Esophagus muscularis mucosa (tissue), 4 donors: Measurements from ENCODE around the gene TMEM242. TPM values are rescaled to one million over a fixed set of nuclear protein-coding genes. Genes with fewer than 3 reads are reported as not detected.

Experiments used
- DNase-seq: peaks from one replicate; pipeline ENCODE4 v3.0.0-alpha.2; 2017; ENCODE audit errors: extremely low spot score
- H3K27ac ChIP-seq, 4 donors: fragments of 200-600 bp; sonication (generic); replicated peaks in 1 of 4; 1 replicate in 3 of 4; 2 replicates in 1 of 4; pipeline ENCODE4 v1.5.1; 2016 to 2019; ENCODE audit warnings: mild to moderate bottlenecking in 1 of 4
- H3K27me3 ChIP-seq, 4 donors: fragments of 200-600 bp; sonication (generic); one replicate each; pipeline versions ENCODE4 v1.5.1 to v1.6.0; 2016 to 2019
- H3K36me3 ChIP-seq, 4 donors: fragments of 200-600 bp; sonication (generic); one replicate each; pipeline ENCODE4 v1.5.1; 2016 to 2019
- H3K4me1 ChIP-seq, 4 donors: fragments of 200-600 bp; sonication (generic); one replicate each; pipeline ENCODE4 v1.5.1; 2016 to 2019
- H3K4me3 ChIP-seq, 4 donors: fragments of 200-600 bp; sonication (generic); 1 replicate in 2 of 4; 2 replicates in 2 of 4; pipeline ENCODE4 v1.5.1; 2016 to 2019; ENCODE audit warnings: mild to moderate bottlenecking in 4 of 4, moderate library complexity in 1 of 4
- H3K9me3 ChIP-seq, 4 donors: fragments of 200-600 bp; sonication (generic); 1 replicate in 3 of 4; 2 replicates in 1 of 4; pipeline ENCODE4 v1.5.1; 2016 to 2019
- CTCF ChIP-seq, 3 experiments: fragments of 200-600 bp in 2 of 3; fragments of 450-650 bp in 1 of 3; sonication (generic) in 2 of 3; IDR thresholded peaks; one replicate each; pipeline ENCODE4 v1.5.1; 2017 to 2019; ENCODE audit warnings: antibody characterized with exemption in 3 of 3, mild to moderate bottlenecking in 2 of 3, moderate library complexity in 1 of 3
- EP300 ChIP-seq: sonication (generic); formaldehyde crosslinking; IDR thresholded peaks from one replicate; pipeline ENCODE4 v1.6.1; 2017; ENCODE audit warnings: antibody characterized with exemption
- POLR2A ChIP-seq: fragments of 450-650 bp; IDR thresholded peaks from one replicate; pipeline ENCODE4 v1.6.1; 2017; ENCODE audit warnings: antibody characterized with exemption, moderate library complexity, mild to moderate bottlenecking, low read depth
- POLR2AphosphoS5 ChIP-seq, 2 donors: sonication (generic); formaldehyde crosslinking; IDR thresholded peaks; one replicate each; pipeline ENCODE4 v1.6.1; 2017; ENCODE audit warnings: antibody characterized with exemption in 2 of 2
- WGBS: methylation state at CpG from one replicate; pipeline ENCODE4 v1.1.5; 2018; 5-methylcytosine and 5-hydroxymethylcytosine counted together
- intact Hi-C: fragments of 100-400 bp; cut with DNase I; formaldehyde crosslinking; loops from one replicate; pipeline ENCODE4 v1.15.1; 2023
- total RNA-seq, 4 donors: library from RNA; depleted of rRNA; stranded (reverse); fragments of >200 nt; gene quantifications; one replicate each; pipeline versions ENCODE4 v1.1.0 to v1.2.1, GENCODE V29; 2016

The TMEM242 gene
- total RNA-seq, 4 donors from 2014 or later: 6.1 to 10.1 (median 8.0) TPM

- Histone ChIP-seq H3K27ac (no peak overlapping the region), H3K27me3 (no peaks in the 10 kb centered on the region), H3K36me3 (peaks cover 0 to 9% (median 3%) of the 10 kb centered on the region in 4 donors), H3K9me3 (no peaks in the 10 kb centered on the region), H3K4me3 (no peak overlapping the region), H3K4me1 (peaks cover 12 to 26% (median 22%) of the 10 kb centered on the region in 4 donors)
- 62% methylated on average over 4 of the region's 4 CpGs for WGBS
- no peak for DNase-seq
- intact Hi-C loops: no loop called here
- no peak for TF ChIP-seq POLR2A
- TF ChIP-seq POLR2AphosphoS5 (IDR thresholded peaks at IDR 0.05): no peak
- TF ChIP-seq EP300: no peak
- TF ChIP-seq CTCF (IDR thresholded peaks at IDR 0.05): no peak
Observed at GRCh38 chr6:157302736-157303135, 20.6 kb downstream of the TMEM242 start.

- no peak for DNase-seq
- Histone ChIP-seq H3K4me3 (no peak overlapping the region), H3K9me3 (no peaks in the 10 kb centered on the region), H3K4me1 (peaks cover 3 to 16% (median 13%) of the 10 kb centered on the region in 4 donors), H3K27ac (no peak overlapping the region), H3K27me3 (no peaks in the 10 kb centered on the region), H3K36me3 (peaks cover 0 to 9% (median 3%) of the 10 kb centered on the region in 4 donors)
- TF ChIP-seq POLR2AphosphoS5 (IDR thresholded peaks at IDR 0.05) (no peak), CTCF (IDR thresholded peaks at IDR 0.05) (no peak), POLR2A (no peak), EP300 (no peak)
- WGBS: 96% methylated on average over 12 of the region's 12 CpGs
- intact Hi-C loops: no loop called here
Observed at GRCh38 chr6:157300436-157300835, 22.9 kb downstream of the TMEM242 start.

GRCh38 chr6:157300006-157300405 lies 23.3 kb downstream of the TMEM242 start:
- H3K4me1 ChIP-seq: peaks cover 0 to 11% (median 9%) of the 10 kb centered on the region in 4 donors
- TF ChIP-seq CTCF (IDR thresholded peaks at IDR 0.05) (no peak), EP300 (no peak), POLR2AphosphoS5 (IDR thresholded peaks at IDR 0.05) (no peak), POLR2A (no peak)
- no peak overlapping the region for H3K4me3 ChIP-seq
- H3K27me3 ChIP-seq: no peaks in the 10 kb centered on the region
- no peak overlapping the region for H3K27ac ChIP-seq
- no peaks in the 10 kb centered on the region for H3K9me3 ChIP-seq
- WGBS: 99% methylated on average over 20 of the region's 20 CpGs
- no peak for DNase-seq
- peaks cover 0 to 9% (median 3%) of the 10 kb centered on the region in 4 donors for H3K36me3 ChIP-seq
- intact Hi-C loops: no loop called here

- H3K27ac ChIP-seq: no peak overlapping the region
- intact Hi-C loops: loop anchor here (10.0 kb wide), 1 partner anchor 733 kb away; no protein-coding TSS in a partner anchor
- DNase-seq: no peak
- H3K4me1 ChIP-seq: peaks cover 0 to 6% (median 5%) of the 10 kb centered on the region in 4 donors
- no peaks in the 10 kb centered on the region for H3K27me3 ChIP-seq
- WGBS: 76% methylated on average over 9 of the region's 9 CpGs
- no peak overlapping the region for H3K4me3 ChIP-seq
- H3K9me3 ChIP-seq: no peaks in the 10 kb centered on the region
- TF ChIP-seq EP300: no peak
- no peak for TF ChIP-seq POLR2AphosphoS5 (IDR thresholded peaks at IDR 0.05)
- TF ChIP-seq CTCF (IDR thresholded peaks at IDR 0.05): no peak
- no peak for TF ChIP-seq POLR2A
- peaks cover 0 to 9% (median 3%) of the 10 kb centered on the region in 4 donors for H3K36me3 ChIP-seq
Observed at GRCh38 chr6:157298216-157298724, 25.0 kb downstream of the TMEM242 start.

GRCh38 chr6:157294654-157295053 lies 28.7 kb downstream of the TMEM242 start:
- DNase-seq: no peak
- Histone ChIP-seq H3K36me3 (peaks cover 8 to 33% (median 27%) of the 10 kb centered on the region in 4 donors), H3K27ac (no peak overlapping the region), H3K4me3 (no peak overlapping the region), H3K27me3 (no peaks in the 10 kb centered on the region), H3K4me1 (peaks cover 0 to 6% (median 0%) of the 10 kb centered on the region in 4 donors), H3K9me3 (no peaks in the 10 kb centered on the region)
- TF ChIP-seq POLR2A (no peak), CTCF (IDR thresholded peaks at IDR 0.05) (no peak), EP300 (no peak), POLR2AphosphoS5 (IDR thresholded peaks at IDR 0.05) (no peak)
- 82% methylated on average over 2 of the region's 2 CpGs for WGBS
- intact Hi-C loops: loop anchor here (10.0 kb wide), 1 partner anchor 730 kb away; no protein-coding TSS in a partner anchor
